PFSK-1 (cell line): Measurements from ENCODE around the gene NLRC3.

Experiments used
- POLR2AphosphoS5 ChIP-seq: IDR thresholded peaks from 2 replicates; pipeline ENCODE4 v1.6.1; 2012; ENCODE audit warnings: low read depth, mild to moderate bottlenecking, control low read depth, low read length, moderate library complexity
- REST ChIP-seq, 2 experiments: IDR thresholded peaks; 2 replicates each; pipeline versions ENCODE4 v1.6.1 to v1.8.0; 2011 to 2012; ENCODE audit warnings: low read depth in 2 of 2, low read length in 2 of 2, control low read depth in 1 of 2, inconsistent platforms in 1 of 2, mild to moderate bottlenecking in 1 of 2, moderate library complexity in 1 of 2; ENCODE audit not compliant: insufficient read depth in 1 of 2
- TAF1 ChIP-seq: IDR thresholded peaks from 2 replicates; pipeline ENCODE4 v1.6.1; 2012; ENCODE audit warnings: low read length, control low read depth, borderline replicate concordance; ENCODE audit not compliant: insufficient read depth

- TF ChIP-seq POLR2AphosphoS5 (no peak), TAF1 (no peak), REST (IDR thresholded peaks at IDR 0.05; ENCODE audit: insufficient read depth in 1 of 2, low read depth in 2 of 2, low read length in 2 of 2) (no peak)
Observed at GRCh38 chr16:3590736-3591435, 13.7 kb upstream of the NLRC3 start.
